GM12873 (cell line): ENCODE measurements around the gene MCCD1.

Experiments
- TF ChIP-seq, protein P1 (sequence below): IDR thresholded peaks from 2 replicates; pipeline ENCODE4 v1.5.1; 2012; ENCODE audit warnings: low read depth, mild to moderate bottlenecking, moderate library complexity, low read length, control low read depth; ENCODE audit not compliant: insufficient read depth; ENCODE audit errors: missing control alignments

MCCD1 gene

DNA sequence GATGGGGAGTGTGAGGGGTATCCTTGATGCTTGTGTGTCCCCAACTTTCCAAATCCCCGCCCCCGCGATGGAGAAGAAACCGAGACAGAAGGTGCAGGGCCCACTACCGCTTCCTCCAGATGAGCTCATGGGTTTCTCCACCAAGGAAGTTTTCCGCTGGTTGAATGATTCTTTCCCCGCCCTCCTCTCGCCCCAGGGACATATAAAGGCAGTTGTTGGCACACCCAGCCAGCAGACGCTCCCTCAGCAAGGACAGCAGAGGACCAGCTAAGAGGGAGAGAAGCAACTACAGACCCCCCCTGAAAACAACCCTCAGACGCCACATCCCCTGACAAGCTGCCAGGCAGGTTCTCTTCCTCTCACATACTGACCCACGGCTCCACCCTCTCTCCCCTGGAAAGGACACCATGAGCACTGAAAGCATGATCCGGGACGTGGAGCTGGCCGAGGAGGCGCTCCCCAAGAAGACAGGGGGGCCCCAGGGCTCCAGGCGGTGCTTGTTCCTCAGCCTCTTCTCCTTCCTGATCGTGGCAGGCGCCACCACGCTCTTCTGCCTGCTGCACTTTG, 46.7 kb downstream of the MCCD1 start, which contains the start of gene TNF:
TSS of gene TNF (plus strand) at position 231 of the 567 bp plus-strand sequence. CDS start at position 408, 177 bp downstream.
- TF ChIP-seq, protein P1, sequence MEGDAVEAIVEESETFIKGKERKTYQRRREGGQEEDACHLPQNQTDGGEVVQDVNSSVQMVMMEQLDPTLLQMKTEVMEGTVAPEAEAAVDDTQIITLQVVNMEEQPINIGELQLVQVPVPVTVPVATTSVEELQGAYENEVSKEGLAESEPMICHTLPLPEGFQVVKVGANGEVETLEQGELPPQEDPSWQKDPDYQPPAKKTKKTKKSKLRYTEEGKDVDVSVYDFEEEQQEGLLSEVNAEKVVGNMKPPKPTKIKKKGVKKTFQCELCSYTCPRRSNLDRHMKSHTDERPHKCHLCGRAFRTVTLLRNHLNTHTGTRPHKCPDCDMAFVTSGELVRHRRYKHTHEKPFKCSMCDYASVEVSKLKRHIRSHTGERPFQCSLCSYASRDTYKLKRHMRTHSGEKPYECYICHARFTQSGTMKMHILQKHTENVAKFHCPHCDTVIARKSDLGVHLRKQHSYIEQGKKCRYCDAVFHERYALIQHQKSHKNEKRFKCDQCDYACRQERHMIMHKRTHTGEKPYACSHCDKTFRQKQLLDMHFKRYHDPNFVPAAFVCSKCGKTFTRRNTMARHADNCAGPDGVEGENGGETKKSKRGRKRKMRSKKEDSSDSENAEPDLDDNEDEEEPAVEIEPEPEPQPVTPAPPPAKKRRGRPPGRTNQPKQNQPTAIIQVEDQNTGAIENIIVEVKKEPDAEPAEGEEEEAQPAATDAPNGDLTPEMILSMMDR, result no peak

DNA sequence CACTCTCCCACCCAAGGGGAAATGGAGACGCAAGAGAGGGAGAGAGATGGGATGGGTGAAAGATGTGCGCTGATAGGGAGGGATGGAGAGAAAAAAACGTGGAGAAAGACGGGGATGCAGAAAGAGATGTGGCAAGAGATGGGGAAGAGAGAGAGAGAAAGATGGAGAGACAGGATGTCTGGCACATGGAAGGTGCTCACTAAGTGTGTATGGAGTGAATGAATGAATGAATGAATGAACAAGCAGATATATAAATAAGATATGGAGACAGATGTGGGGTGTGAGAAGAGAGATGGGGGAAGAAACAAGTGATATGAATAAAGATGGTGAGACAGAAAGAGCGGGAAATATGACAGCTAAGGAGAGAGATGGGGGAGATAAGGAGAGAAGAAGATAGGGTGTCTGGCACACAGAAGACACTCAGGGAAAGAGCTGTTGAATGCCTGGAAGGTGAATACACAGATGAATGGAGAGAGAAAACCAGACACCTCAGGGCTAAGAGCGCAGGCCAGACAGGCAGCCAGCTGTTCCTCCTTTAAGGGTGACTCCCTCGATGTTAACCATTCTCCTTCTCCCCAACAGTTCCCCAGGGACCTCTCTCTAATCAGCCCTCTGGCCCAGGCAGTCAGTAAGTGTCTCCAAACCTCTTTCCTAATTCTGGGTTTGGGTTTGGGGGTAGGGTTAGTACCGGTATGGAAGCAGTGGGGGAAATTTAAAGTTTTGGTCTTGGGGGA, 47.4 kb downstream of the MCCD1 start:
- TF ChIP-seq, protein P1, result no peak

DNA sequence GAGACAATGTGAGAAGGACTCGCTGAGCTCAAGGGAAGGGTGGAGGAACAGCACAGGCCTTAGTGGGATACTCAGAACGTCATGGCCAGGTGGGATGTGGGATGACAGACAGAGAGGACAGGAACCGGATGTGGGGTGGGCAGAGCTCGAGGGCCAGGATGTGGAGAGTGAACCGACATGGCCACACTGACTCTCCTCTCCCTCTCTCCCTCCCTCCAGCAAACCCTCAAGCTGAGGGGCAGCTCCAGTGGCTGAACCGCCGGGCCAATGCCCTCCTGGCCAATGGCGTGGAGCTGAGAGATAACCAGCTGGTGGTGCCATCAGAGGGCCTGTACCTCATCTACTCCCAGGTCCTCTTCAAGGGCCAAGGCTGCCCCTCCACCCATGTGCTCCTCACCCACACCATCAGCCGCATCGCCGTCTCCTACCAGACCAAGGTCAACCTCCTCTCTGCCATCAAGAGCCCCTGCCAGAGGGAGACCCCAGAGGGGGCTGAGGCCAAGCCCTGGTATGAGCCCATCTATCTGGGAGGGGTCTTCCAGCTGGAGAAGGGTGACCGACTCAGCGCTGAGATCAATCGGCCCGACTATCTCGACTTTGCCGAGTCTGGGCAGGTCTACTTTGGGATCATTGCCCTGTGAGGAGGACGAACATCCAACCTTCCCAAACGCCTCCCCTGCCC, 48.3 kb downstream of the MCCD1 start:
- TF ChIP-seq, protein P1, result no peak

DNA sequence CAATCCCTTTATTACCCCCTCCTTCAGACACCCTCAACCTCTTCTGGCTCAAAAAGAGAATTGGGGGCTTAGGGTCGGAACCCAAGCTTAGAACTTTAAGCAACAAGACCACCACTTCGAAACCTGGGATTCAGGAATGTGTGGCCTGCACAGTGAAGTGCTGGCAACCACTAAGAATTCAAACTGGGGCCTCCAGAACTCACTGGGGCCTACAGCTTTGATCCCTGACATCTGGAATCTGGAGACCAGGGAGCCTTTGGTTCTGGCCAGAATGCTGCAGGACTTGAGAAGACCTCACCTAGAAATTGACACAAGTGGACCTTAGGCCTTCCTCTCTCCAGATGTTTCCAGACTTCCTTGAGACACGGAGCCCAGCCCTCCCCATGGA, 48.8 kb downstream of the MCCD1 start:
- TF ChIP-seq, protein P1, result no peak

DNA sequence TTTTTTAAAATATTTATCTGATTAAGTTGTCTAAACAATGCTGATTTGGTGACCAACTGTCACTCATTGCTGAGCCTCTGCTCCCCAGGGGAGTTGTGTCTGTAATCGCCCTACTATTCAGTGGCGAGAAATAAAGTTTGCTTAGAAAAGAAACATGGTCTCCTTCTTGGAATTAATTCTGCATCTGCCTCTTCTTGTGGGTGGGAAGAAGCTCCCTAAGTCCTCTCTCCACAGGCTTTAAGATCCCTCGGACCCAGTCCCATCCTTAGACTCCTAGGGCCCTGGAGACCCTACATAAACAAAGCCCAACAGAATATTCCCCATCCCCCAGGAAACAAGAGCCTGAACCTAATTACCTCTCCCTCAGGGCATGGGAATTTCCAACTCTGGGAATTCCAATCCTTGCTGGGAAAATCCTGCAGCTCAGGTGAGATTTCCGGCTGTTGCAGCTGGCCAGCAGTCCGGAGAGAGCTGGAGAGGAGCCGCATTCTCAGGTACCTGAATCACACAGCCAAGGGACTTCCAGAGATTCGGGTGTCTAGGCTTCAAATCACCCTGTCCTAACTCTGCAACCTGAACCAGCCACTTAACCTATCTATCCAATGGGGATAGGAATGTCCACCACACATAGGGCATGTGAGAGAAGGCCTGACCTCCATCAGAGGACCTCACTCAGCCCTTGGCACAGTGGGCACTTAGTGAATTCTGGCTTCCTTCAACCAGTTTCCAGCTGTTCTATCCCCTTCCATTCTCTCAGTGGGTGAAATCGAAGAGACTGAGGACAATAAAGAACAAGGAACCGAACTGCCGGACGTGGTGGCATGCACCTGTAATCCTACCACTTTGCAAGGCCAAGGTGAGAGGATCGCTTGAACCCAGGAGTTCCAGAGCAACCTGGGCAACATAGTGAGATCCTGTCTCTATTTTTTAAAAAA, 49.7 kb downstream of the MCCD1 start:
- TF ChIP-seq, protein P1, result no peak

DNA sequence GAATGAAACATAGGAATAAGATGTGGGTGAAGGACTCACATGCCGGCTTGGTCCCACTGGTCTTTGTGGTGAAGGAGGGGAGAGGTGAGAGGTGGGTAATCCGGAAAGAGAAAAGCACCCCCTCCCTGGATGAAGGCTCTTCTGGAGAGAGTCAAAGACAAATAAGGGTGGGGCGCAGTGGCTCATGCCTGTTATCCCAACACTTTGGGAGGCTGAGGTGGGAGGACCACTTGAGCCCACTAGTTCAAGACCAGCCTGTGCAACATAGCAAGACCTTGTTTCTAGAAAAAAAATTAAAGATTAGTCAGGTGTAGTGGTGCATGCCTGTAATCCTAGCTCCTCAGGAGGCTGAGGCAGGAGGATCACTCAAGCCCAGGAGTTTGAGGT, 50.4 kb downstream of the MCCD1 start:
- TF ChIP-seq, protein P1, result no peak
